Stimulated activated CD4-positive, alpha-beta T cell treated with anti-CD3 and anti-CD28 coated beads, Interleukin-1b, Interleukin-23, amount 100 ng/mL, for 48 hours (primary cell): ENCODE measurements around the gene CRADD.
"Not testable (repeated sequence)": the region's sequence is repeated elsewhere in the genome, so short reads cannot be mapped to it uniquely, and the experiment has no call there.

Experiments used
- DNase-seq: peaks from one replicate; pipeline ENCODE4 v3.0.0-alpha.2; 2020

Gene CRADD

GRCh38 chr12:93677195-93678064 is at the start of gene CRADD:
TSS of gene CRADD (plus strand) at chr12:93677375.
- DNase-seq = peak; percentile 87

DNA sequence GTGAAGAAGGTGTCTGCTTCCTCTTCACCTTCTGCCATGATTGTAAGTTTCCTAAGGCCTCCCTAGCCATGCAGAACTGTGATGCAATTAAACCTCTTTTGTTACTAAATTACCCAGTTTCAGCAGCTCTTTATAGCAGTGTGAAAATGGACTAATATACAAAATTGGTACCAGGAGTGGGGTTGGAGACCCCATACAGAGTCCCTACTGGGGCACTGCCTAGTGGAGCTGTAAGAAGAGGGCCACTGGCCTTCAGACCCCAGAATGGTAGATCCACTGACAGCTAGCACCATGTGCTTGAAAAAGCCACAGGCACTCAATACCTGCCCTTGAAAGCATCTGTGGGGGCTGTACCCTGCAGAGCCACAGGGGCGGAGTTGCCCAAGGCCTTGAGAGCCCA is 44.8 kb upstream of the CRADD start:
- no peak for DNase-seq

DNA sequence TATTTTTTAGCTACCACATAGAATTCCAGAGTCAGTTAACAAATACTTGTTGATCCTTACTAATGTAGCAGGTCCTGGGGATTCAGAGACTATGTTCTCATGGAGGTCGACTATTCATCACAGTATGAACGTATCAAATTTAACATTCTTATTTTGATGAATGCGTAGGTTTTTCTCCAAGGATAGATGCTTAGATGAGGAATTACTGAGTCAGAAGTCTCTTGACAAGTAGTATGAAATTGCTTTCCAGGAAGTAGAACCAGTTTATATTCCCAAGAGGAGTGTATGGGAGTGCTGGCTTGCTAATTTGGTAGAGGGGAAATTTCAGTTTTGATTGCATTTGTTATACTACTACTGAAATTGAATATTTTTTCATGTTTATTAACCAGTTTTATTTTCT is 42.8 kb upstream of the CRADD start:
- DNase-seq = no peak

DNA sequence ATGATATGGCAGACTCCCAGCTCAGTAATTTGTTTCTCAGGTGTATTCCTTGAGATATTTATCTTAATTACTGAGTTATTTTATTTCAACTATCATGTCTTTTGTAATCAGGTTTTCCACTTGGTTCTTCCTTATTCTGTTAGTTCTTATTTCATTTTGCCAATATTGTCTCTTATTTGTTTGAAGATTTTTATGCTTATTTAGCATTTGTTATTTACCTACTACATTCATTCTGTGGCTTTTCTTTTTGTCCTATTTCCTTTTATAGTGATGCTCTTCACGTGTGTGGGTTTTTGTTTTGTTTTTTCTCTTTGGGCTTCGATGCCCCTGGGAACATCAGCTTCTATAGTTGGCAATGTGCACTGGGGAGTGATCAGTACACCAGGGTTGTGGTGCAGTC is 40.5 kb upstream of the CRADD start:
- DNase-seq = no peak

DNA sequence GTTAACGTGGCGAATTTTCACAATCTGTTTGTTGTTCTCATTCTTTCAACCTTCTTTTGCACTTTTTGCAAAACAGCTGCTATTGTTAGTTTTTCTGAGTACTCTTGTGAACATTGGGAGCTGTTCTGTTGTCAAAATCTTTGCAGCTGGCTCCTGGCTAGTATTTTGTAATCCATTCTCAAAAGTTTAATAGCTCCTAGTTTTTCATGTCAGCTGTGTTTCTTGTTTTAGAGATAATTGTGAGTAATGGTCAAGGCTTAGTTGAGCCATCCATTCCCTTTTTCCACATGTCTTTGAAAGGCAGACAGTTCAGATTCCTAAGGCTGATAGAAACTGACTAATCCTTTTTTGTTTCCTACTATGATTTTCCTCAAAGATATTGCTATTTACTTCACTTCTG is 39.1 kb upstream of the CRADD start:
- no peak for DNase-seq

DNA sequence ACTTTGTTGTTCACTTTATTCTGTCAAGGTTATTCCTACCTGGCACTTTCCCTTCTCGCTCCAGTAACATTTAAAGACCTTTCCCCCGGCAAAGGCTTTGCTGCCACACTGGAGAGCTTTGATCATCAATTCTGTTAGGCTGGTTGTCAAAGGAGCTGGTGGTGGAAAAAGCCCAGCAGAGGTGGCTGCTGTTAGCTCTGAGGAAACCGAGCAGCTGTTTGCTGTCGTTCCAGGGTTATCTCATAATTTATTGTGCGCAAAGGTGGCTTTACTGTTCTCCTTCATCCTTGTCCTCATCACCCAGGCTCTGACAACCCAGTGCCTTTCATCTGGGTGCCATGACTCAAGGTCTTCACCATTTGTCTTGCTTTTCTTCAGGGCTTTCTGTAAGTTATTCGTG is 38.2 kb upstream of the CRADD start:
- no peak for DNase-seq

DNA sequence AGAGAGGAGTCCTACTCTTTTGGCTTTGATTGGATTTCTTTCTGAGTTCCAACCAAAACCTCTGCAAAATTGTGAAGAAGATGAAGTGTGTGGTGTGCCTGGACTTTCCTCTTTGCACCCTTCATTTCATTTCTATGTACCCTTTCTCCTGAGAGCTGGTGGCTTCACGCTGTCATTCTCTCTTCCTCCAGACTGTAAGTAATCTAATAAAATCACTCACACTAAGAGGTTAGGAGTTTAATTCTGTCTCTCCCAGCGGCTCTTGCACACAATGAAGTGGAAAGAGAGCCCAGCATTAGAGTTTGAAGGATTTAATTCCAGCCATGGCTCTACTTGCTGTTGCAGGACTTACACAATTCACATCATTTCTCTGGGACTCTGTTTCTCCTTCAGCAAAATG is 37.8 kb upstream of the CRADD start:
- DNase-seq = no peak

DNA sequence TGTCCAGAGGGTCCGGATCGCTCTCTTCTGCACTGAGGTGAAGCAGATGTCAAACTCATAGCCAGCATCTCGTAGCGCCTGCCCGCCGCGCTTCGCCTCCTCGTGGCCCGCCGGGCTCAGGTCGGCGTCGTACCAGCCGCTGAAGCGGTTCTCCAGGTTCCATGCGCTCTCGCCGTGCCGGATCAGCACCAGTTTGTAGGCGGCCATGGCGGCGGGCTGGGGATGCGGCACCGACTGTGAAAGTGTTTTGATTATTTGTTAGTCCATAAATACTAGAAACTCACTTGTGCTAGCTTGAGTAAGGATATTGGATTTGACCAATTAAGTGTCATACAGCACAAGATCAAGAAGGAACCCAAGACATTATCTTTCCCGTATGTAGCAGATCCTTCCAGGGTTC is 35.8 kb upstream of the CRADD start:
- DNase-seq = not testable (repeated sequence)

DNA sequence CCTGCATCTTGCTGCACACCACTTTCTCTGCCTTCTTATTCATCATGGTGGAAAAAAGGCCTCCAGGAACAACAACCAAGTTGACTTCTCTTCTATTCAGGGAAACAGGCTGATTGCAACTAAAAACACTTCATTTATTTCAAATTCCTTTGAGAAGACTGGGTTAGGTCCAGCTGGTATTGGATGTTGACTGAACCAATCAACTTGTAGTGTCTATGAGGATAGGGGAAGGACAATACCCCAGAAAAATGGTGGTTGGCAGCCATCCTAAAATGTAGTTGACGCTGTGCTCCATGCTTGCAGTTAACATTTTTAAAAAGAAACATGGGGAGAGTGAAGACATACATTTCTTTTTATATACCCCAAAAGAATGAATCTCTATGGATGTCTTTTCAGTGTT is 34.4 kb upstream of the CRADD start:
- no peak for DNase-seq

DNA sequence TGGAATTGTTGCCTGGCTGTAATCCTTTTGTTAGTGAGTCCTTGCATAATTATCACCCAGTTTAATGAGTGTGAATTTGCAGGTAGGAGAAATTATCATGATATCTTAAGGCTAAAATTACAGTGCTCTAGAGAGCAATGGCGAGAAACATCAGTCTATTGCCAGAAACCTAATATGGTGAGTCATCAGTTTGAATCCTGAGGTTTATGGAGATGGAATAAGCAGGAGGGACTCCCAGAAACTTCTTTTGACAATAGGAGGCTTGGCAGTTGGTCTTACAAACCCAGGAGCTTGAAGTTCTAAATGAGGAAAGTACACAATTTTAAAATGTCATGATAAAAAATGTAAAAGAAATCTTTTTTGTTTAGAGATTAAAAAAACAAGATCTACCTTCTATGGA is 31.5 kb upstream of the CRADD start:
- DNase-seq = no peak

- no peak for DNase-seq
Measured at GRCh38 chr12:93650626-93651025, 26.5 kb upstream of the CRADD start.

- DNase-seq = no peak
Measured at GRCh38 chr12:93653079-93653478, 24.1 kb upstream of the CRADD start.

GRCh38 chr12:93653712-93654111 is 23.5 kb upstream of the CRADD start:
- DNase-seq = no peak

- no peak for DNase-seq
Measured at GRCh38 chr12:93654421-93654820, 22.8 kb upstream of the CRADD start.

GRCh38 chr12:93657071-93657470 is 20.1 kb upstream of the CRADD start:
- no peak for DNase-seq

DNA sequence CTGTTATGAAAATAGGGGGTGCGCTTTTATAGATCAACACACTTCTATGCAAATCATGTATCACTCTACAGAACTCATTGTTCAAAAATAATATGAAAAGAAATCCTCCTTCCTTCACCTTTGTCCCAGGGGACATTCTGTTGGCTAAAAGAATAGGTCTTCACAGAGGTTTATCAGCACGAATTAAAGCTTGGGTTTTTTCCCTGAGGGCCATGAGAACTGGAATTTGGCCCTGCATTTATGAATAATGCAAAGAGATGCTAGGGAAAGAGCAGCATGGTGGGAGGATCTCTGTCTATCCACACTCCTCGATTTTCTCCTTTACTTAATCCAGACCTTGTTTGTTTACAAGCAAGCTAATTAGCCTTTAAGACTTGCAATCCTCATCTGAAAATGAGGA is 16.2 kb upstream of the CRADD start:
- DNase-seq = no peak

GRCh38 chr12:93663006-93663728 is 14.0 kb upstream of the CRADD start:
- DNase-seq = no peak

DNA sequence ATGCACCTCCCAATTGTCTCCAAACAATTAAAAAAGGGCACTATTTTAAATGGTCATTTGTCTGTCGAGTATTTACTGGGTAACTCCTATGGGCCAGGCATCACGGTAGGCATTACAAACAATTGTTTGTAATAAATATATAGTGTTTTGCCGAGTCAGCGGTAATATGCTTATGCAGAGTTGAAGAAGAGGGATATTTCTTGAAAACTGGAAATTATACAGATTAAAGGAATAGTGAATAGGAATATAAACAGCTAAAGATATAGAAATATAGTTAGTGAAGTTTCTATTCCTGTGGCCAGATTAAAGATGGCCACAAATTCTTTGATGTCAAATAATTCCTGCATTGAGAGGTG is 13.5 kb upstream of the CRADD start:
- no peak for DNase-seq

GRCh38 chr12:93664573-93665138 is 12.5 kb upstream of the CRADD start:
- no peak for DNase-seq

- no peak for DNase-seq
Measured at GRCh38 chr12:93667672-93668071, 9.5 kb upstream of the CRADD start.

- DNase-seq = no peak
Measured at GRCh38 chr12:93668919-93669418, 8.2 kb upstream of the CRADD start.

DNA sequence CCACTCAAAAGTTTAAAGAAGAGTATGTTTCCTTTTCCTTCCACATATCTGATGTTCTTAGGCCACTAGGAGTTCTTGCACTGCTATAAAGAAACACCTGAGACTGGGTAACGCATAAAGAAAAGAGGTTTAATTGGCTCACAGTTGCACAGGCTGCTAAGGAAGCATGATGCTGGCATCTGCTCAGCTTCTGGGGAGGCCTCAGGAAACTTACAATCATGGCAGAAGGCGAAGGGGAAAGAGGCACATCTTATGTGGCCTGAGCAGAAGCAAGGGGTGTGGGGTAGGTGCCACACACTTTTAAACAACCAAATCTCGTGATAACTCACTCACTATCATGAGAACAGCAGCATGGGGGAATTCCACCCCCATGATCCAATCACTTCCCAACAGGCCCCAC is 7.7 kb upstream of the CRADD start:
- DNase-seq = no peak

- DNase-seq = no peak
Measured at GRCh38 chr12:93670104-93670503, 7.1 kb upstream of the CRADD start.

GRCh38 chr12:93671044-93671443 is 6.1 kb upstream of the CRADD start:
- DNase-seq = no peak
